Esophagus muscularis mucosa (tissue), 4 donors: ENCODE results near the gene ACTN4.

Experiments used
- CTCF ChIP-seq, 3 experiments: fragments of 200-600 bp in 2 of 3; fragments of 450-650 bp in 1 of 3; sonication (generic) in 2 of 3; IDR thresholded peaks; one replicate each; pipeline ENCODE4 v1.5.1; 2017 to 2019; ENCODE audit warnings: antibody characterized with exemption in 3 of 3, mild to moderate bottlenecking in 2 of 3, moderate library complexity in 1 of 3
- EP300 ChIP-seq: sonication (generic); formaldehyde crosslinking; IDR thresholded peaks from one replicate; pipeline ENCODE4 v1.6.1; 2017; ENCODE audit warnings: antibody characterized with exemption
- POLR2A ChIP-seq: fragments of 450-650 bp; IDR thresholded peaks from one replicate; pipeline ENCODE4 v1.6.1; 2017; ENCODE audit warnings: antibody characterized with exemption, moderate library complexity, mild to moderate bottlenecking, low read depth
- POLR2AphosphoS5 ChIP-seq, 2 donors: sonication (generic); formaldehyde crosslinking; IDR thresholded peaks; one replicate each; pipeline ENCODE4 v1.6.1; 2017; ENCODE audit warnings: antibody characterized with exemption in 2 of 2

DNA sequence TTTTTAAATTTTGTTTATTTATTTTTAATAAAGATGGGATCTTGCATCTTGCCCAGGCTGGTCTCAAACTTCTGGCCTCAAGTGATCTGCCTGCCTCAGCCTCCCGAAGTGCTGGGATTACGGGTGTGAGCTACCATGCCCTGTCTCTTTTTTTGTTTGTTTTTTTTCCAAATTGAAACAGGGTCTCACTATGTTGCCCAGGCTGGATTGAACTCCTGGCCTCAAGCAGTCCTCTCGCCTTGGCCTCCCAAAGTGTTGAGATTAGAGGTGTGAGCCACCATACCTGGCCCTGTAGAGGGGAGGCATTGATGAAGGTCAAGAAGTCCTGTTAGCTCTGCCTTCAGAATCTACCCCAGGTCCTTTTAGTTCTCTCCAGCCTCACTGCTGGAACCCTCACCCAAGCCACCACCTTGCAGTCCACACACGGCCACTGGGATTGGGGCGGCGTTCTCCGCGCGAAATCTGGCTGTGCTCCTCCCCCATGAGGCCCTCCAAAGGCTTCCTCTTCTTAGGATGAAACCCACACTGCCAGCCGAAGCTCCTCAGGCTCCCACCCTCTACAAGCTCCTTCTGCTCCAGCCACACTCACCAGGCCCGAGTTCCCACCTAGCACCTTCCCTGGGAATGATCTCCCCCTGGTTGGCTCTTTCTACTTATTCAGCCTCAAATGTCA lies 34.9 kb downstream of the ACTN4 start:
- TF ChIP-seq CTCF (IDR thresholded peaks at IDR 0.05): no peak
- TF ChIP-seq POLR2A: no peak
- no peak for TF ChIP-seq POLR2AphosphoS5 (IDR thresholded peaks at IDR 0.05)
- TF ChIP-seq EP300: no peak
